Measurements from ENCODE around the gene DCLRE1B. TPM values are rescaled to one million over a fixed set of nuclear protein-coding genes. Genes with fewer than 3 reads are reported as not detected.

Gene DCLRE1B
- total and polyA plus RNA-seq, 9 of the 15 experiments (the other 6 are each of a cell fraction or from before 2014, with no cell fraction given) = 10.6 to 28.8 (median 17.2) TPM

DNA sequence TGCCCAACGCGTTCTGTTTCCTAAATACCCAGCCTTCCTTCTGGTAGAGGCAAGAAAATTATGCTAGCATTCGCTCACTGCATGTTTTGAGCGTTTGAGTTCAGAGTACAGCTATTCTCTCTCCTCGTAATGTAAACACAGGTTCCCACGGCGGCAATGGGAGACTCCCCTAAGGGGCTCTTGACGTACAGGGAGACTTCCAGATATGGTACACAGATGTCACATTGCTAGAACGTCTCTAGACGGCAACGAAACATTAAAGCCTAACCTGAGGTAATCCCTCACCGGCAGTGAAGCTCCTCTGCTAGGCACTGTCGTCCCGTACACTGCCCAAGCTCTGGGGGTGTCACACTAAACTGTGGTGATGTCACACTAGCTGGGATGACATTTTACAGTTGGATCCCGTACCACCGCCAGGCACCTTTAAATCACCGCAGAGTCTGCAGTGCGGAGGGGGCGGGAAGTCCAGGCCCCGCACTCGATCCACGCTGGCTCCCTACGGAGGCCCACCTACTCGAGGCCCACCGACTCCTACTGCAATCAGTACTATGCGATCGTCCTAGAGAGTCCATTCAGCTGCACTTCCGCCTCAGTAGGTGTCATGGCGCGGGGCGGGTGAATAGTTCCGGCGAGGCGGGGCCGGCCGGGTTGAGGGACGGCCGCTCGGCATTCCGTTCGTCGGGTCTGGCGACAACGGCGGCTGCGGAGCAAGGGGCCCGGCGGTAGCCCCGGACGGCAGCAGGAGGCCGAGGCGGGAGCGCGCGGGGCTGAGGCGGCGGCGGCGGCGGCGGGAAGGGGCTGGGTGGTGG lies 24.0 kb downstream of the DCLRE1B start, which contains the start of gene HIPK1 (continued):
- TF ChIP-seq, protein P1, sequence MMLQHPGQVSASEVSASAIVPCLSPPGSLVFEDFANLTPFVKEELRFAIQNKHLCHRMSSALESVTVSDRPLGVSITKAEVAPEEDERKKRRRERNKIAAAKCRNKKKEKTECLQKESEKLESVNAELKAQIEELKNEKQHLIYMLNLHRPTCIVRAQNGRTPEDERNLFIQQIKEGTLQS (IDR thresholded peaks at IDR 0.05) = peak; percentile 97
- TF ChIP-seq, protein P1 (CRISPR knock-in tag; conservative IDR thresholded peaks at IDR 0.05) = peak; percentile 93
- TF ChIP-seq, protein P2, sequence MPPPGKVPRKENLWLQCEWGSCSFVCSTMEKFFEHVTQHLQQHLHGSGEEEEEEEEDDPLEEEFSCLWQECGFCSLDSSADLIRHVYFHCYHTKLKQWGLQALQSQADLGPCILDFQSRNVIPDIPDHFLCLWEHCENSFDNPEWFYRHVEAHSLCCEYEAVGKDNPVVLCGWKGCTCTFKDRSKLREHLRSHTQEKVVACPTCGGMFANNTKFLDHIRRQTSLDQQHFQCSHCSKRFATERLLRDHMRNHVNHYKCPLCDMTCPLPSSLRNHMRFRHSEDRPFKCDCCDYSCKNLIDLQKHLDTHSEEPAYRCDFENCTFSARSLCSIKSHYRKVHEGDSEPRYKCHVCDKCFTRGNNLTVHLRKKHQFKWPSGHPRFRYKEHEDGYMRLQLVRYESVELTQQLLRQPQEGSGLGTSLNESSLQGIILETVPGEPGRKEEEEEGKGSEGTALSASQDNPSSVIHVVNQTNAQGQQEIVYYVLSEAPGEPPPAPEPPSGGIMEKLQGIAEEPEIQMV (tag; conservative IDR thresholded peaks at IDR 0.05; ENCODE audit: low read depth) = no peak
- TF ChIP-seq HOXB6 (CRISPR knock-in tag; IDR thresholded peaks at IDR 0.05; ENCODE audit: borderline replicate concordance) (no peak), NONO (IDR thresholded peaks at IDR 0.05; ENCODE audit: low read depth in 2 of 2, low read length in 1 of 2) (0 out of 4 replicates have a peak, but pooled peaks of 1 of the 2 experiments have one; percentile 18), NFIC (IDR thresholded peaks at IDR 0.05) (peak; percentile 61)
- TF ChIP-seq, protein P3, sequence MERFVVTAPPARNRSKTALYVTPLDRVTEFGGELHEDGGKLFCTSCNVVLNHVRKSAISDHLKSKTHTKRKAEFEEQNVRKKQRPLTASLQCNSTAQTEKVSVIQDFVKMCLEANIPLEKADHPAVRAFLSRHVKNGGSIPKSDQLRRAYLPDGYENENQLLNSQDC (CRISPR knock-in tag; IDR thresholded peaks at IDR 0.05) = peak; percentile 71; the same call in 1 of the 2 replicates
- TF ChIP-seq, protein P4, sequence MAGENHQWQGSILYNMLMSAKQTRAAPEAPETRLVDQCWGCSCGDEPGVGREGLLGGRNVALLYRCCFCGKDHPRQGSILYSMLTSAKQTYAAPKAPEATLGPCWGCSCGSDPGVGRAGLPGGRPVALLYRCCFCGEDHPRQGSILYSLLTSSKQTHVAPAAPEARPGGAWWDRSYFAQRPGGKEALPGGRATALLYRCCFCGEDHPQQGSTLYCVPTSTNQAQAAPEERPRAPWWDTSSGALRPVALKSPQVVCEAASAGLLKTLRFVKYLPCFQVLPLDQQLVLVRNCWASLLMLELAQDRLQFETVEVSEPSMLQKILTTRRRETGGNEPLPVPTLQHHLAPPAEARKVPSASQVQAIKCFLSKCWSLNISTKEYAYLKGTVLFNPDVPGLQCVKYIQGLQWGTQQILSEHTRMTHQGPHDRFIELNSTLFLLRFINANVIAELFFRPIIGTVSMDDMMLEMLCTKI (IDR thresholded peaks at IDR 0.05; ENCODE audit: partially characterized antibody) = no peak
- TF ChIP-seq, protein P5, sequence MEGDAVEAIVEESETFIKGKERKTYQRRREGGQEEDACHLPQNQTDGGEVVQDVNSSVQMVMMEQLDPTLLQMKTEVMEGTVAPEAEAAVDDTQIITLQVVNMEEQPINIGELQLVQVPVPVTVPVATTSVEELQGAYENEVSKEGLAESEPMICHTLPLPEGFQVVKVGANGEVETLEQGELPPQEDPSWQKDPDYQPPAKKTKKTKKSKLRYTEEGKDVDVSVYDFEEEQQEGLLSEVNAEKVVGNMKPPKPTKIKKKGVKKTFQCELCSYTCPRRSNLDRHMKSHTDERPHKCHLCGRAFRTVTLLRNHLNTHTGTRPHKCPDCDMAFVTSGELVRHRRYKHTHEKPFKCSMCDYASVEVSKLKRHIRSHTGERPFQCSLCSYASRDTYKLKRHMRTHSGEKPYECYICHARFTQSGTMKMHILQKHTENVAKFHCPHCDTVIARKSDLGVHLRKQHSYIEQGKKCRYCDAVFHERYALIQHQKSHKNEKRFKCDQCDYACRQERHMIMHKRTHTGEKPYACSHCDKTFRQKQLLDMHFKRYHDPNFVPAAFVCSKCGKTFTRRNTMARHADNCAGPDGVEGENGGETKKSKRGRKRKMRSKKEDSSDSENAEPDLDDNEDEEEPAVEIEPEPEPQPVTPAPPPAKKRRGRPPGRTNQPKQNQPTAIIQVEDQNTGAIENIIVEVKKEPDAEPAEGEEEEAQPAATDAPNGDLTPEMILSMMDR (IDR thresholded peaks at IDR 0.05 in 2 of 3, conservative IDR thresholded peaks at IDR 0.05 in 1 of 3; ENCODE audit: insufficient read depth in 2 of 3, low read depth in 1 of 3, low read length in 3 of 3) = no peak
- TF ChIP-seq, protein P6, sequence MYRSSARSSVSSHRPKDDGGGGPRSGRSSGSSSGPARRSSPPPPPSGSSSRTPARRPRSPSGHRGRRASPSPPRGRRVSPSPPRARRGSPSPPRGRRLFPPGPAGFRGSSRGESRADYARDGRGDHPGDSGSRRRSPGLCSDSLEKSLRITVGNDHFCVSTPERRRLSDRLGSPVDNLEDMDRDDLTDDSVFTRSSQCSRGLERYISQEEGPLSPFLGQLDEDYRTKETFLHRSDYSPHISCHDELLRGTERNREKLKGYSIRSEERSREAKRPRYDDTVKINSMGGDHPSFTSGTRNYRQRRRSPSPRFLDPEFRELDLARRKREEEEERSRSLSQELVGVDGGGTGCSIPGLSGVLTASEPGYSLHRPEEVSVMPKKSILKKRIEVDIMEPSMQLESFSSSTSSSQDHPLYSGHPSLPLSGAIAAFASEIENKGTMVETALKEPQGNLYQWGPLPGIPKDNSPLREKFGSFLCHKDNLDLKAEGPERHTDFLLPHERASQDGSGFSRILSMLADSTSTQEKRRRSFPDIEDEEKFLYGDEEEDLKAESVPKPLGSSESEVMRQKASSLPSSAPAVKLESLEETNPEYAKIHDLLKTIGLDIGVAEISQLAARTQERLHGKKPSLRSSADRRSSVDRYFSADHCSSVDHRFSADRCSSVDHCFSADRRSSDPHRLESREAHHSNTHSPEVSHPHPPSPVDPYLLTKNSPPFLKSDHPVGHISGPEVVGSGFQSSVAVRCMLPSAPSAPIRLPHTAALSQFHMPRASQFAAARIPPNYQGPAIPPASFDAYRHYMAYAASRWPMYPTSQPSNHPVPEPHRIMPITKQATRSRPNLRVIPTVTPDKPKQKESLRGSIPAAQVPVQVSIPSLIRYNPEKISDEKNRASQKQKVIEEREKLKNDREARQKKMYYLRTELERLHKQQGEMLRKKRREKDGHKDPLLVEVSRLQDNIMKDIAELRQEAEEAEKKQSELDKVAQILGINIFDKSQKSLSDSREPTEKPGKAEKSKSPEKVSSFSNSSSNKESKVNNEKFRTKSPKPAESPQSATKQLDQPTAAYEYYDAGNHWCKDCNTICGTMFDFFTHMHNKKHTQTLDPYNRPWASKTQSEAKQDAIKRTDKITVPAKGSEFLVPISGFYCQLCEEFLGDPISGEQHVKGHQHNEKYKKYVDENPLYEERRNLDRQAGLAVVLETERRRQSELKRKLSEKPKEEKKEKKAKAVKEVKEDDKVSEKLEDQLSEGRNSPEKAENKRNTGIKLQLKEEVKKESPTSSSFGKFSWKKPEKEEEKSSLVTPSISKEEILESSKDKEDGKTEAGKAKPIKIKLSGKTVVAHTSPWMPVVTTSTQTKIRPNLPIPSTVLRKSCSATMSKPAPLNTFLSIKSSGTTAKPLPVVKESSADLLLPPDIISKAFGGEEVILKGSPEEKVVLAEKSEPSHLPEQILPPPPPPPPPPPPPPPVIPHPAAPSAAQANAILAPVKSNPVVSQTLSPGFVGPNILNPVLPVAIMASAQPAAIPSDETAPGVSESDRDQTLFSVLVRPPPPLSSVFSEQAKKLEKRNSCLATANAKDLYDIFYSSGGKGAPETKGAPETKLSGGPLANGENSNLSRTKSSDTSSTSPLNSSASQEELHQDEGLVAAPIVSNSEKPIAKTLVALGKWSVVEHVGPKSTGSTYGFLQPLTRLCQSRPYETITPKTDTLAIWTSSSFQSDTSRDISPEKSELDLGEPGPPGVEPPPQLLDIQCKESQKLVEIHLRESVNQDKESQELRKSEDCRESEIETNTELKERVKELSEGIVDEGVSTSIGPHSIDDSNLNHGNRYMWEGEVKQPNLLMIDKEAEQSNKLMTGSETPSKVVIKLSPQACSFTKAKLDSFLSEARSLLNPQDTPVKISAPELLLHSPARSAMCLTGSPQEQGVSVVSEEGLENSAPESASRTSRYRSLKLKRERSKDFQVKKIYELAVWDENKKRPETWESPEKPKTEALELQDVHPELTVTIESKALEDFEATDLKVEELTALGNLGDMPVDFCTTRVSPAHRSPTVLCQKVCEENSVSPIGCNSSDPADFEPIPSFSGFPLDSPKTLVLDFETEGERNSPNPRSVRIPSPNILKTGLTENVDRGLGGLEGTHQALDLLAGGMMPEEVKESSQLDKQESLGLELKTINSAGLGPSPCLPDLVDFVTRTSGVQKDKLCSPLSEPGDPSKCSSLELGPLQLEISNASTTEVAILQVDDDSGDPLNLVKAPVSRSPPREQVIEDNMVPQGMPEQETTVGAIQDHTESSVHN (IDR thresholded peaks at IDR 0.05; ENCODE audit: borderline replicate concordance in 1 of 2, low read depth in 1 of 2) = no peak; a peak in 1 of 4 replicates

Measured in K562 (cell line).